ENCODE data around the gene GULP1.
A peak's percentile ranks its signal among the peaks of the same experiment; 100 is the strongest.

GULP1 gene, protein sequence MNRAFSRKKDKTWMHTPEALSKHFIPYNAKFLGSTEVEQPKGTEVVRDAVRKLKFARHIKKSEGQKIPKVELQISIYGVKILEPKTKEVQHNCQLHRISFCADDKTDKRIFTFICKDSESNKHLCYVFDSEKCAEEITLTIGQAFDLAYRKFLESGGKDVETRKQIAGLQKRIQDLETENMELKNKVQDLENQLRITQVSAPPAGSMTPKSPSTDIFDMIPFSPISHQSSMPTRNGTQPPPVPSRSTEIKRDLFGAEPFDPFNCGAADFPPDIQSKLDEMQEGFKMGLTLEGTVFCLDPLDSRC

DNA sequence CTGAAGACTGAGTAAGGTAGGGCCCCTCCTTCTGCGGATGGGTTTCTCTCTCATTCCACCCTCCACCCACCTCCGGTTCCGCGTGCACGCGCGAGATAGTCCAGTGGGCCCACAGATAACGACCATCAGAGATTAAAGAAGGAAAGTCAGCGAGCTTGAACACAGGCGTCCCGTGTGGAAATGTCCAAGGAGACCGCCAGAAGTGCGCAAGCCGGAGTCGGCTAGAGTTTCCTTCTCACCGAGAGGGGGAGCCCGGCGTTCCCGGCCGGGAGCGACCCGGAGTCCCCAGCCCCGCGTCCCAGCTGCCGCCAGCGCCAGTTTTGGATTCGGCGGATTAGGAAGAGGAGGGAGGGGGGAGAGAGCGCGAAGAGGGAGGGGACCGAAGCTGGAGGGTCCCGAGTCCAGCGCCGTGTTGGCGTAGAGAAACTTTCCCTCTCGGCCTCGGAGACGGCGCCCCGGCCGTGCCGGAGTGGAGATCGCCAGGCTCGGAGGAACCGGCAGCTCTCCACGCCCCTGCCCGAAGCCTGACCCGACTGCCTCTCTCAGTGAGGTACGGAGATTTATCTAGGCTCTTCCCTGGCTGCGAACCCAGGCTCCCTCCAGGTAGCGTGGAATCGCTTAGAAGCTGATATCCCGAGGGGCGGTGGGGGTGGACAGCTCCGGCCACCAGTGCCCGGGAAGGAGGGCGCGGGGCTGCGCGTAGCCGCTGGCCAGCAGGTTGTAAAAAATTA lies at the start of gene GULP1:
Gene GULP1, plus strand, starts transcription at position 258 of the 731 bp plus-strand sequence. CDS start 185,829 bp downstream, outside the sequence.
- H3K36me3 Mint-ChIP-seq (ENCODE audit: low read depth) = no peaks in the 10 kb centered on the region
- peaks cover 45% of the 10 kb centered on the region for H3K27me3 Mint-ChIP-seq (ENCODE audit: low read depth)
- peak within 1 kb of the TSS; percentile 51 for H3K4me3 Mint-ChIP-seq
- peaks cover 5% of the 10 kb centered on the region for H3K4me1 Mint-ChIP-seq (ENCODE audit: low read depth)
- H3K27ac Mint-ChIP-seq = no peak within 1 kb of the TSS
- no peaks in the 10 kb centered on the region for H3K9me3 Mint-ChIP-seq
- DNase-seq (ENCODE audit: low spot score) = no peak

DNA sequence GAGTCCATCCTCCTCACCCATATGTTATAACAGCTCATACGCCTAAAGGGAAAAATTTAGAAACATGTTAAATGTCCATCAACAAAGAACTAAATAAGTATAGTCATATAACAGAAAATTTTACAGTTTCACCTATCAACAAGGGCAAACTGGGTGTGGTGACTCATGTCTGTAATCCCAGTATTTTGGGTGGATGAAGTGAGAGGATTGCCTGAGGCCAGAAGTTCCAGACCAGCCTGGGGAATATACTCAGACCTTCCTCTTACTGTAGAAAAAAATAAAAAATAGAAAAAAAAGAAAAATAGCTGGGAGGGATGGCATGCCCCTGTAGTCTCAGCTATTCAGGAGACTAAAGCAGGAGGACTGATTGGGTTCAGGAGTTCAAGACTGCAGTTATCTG lies 48.3 kb upstream of the GULP1 start:
- Mint-ChIP-seq H3K4me3 (no peak overlapping the region), H3K4me1 (ENCODE audit: low read depth) (no peaks in the 10 kb centered on the region)
- no peak for DNase-seq (ENCODE audit: low spot score)

DNA sequence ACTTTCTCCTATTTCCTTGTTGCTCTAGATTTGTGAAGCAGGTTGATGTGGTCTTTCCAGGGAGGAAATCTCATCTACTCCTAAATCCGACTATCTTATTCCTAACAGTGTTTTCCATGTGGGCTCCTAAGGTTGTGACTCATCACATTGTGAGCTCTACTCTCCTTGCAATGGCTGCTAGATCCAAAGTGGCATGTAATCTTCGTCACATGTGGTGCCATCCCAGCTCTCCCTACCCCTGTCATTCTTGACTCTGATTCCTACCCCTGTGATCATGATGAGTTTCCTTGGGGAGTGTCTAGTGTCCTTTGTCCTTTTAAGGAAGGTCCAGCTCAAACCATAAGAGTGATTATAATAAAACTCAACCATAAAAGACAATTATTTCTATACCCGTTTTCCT lies 47.3 kb upstream of the GULP1 start:
- no peak for DNase-seq (ENCODE audit: low spot score)
- H3K36me3 Mint-ChIP-seq (ENCODE audit: low read depth) = no peaks in the 10 kb centered on the region
- H3K9me3 Mint-ChIP-seq = peaks cover 4% of the 10 kb centered on the region
- H3K4me3 Mint-ChIP-seq = no peak overlapping the region
- no peaks in the 10 kb centered on the region for H3K4me1 Mint-ChIP-seq (ENCODE audit: low read depth)
- no peaks in the 10 kb centered on the region for H3K27me3 Mint-ChIP-seq (ENCODE audit: low read depth)
- no peak overlapping the region for H3K27ac Mint-ChIP-seq

More for the DNA sequence above, 48.3 kb upstream of the GULP1 start:
- Mint-ChIP-seq H3K27ac (no peak overlapping the region), H3K27me3 (ENCODE audit: low read depth) (no peaks in the 10 kb centered on the region), H3K9me3 (peaks cover 4% of the 10 kb centered on the region), H3K36me3 (ENCODE audit: low read depth) (no peaks in the 10 kb centered on the region)

DNA sequence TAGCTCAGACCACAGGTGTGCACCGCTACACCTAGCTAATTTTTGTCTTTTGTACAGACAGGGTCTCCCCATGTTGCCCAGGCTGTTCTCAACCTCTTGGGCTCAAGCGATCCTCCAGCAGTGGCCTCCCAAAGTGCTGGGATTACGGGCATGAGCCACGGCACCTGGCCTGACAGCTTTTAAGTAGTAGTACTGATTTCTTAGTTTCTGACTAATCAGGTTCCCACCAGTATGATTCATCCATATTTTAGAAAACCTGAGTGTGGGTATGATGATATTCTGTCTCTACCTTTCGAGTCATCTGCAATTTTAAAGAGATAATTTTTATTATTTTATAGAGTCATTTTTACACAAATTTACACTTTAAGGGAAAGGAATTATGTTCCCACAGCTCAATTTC lies 46.4 kb upstream of the GULP1 start:
- no peak for DNase-seq (ENCODE audit: low spot score)
- no peak overlapping the region for H3K4me3 Mint-ChIP-seq
- no peaks in the 10 kb centered on the region for H3K4me1 Mint-ChIP-seq (ENCODE audit: low read depth)
- no peak overlapping the region for H3K27ac Mint-ChIP-seq
- H3K9me3 Mint-ChIP-seq = peaks cover 4% of the 10 kb centered on the region
- H3K36me3 Mint-ChIP-seq (ENCODE audit: low read depth) = no peaks in the 10 kb centered on the region
- H3K27me3 Mint-ChIP-seq (ENCODE audit: low read depth) = no peaks in the 10 kb centered on the region

DNA sequence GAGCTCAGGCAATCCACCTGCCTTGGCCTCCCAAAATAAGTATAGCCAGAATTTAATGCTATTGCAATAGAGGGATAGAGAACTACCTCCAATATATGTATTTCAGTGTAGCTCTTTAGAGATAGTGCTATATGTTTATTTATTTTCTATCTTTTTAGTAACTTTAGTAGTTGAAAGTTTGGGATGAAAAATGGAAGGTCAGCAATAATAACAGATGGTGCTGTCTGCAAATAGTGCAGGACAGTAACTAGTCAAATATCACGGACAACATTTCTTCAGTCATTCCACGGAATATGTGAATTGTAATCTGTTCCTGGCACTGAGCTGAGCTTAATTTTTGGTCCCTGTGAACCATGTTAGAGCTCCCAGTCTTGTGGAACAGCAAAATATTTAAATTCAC lies 43.2 kb upstream of the GULP1 start:
- Mint-ChIP-seq H3K36me3 (ENCODE audit: low read depth) (no peaks in the 10 kb centered on the region), H3K9me3 (no peaks in the 10 kb centered on the region), H3K27ac (no peak overlapping the region), H3K4me1 (ENCODE audit: low read depth) (no peaks in the 10 kb centered on the region), H3K27me3 (ENCODE audit: low read depth) (no peaks in the 10 kb centered on the region), H3K4me3 (no peak overlapping the region)
- DNase-seq (ENCODE audit: low spot score) = no peak

DNA sequence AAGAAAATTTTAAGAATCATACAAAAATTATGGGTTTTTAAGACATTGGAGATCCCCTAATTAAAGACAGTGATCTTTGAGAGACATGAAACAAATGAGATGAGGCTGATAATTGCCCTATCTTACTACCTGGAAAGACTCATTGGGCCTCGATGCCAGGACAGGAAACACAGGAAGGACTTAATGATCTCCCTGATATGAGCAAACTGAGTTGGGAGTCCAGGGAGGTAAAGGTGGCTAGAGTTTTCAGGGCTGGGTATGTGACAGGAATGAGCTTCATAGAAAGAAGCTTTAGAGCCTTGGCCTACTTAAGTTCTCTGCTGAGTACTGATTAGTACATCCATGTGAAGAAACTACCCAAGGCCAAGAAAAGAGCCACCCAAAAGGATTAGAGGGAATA lies 40.6 kb upstream of the GULP1 start:
- Mint-ChIP-seq H3K36me3 (ENCODE audit: low read depth) (no peaks in the 10 kb centered on the region), H3K4me1 (ENCODE audit: low read depth) (no peaks in the 10 kb centered on the region), H3K27ac (no peak overlapping the region), H3K9me3 (no peaks in the 10 kb centered on the region), H3K27me3 (ENCODE audit: low read depth) (no peaks in the 10 kb centered on the region), H3K4me3 (no peak overlapping the region)
- DNase-seq (ENCODE audit: low spot score) = no peak

DNA sequence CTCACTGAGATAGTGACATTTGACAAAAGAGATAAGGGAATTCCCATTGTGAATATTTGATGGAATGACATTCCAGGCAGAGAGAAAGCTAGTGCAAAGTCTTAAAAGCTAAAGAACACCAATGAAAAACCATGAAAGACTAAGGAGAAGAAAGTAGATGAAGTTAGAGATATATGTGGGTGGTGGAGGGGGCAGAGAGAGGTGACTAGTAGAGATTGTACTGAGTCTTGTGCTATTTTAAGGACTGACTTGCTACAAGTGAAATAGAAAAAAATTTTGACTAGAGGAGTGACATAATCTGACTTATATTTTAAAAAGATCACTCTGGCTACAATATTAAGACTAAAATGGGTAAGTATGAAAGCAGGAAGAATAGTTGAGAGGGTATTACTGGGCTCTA lies 35.3 kb upstream of the GULP1 start:
- no peak overlapping the region for H3K27ac Mint-ChIP-seq
- no peak for DNase-seq (ENCODE audit: low spot score)
- no peaks in the 10 kb centered on the region for H3K4me1 Mint-ChIP-seq (ENCODE audit: low read depth)
- H3K36me3 Mint-ChIP-seq (ENCODE audit: low read depth) = no peaks in the 10 kb centered on the region
- H3K9me3 Mint-ChIP-seq = no peaks in the 10 kb centered on the region
- no peak overlapping the region for H3K4me3 Mint-ChIP-seq
- no peaks in the 10 kb centered on the region for H3K27me3 Mint-ChIP-seq (ENCODE audit: low read depth)

DNA sequence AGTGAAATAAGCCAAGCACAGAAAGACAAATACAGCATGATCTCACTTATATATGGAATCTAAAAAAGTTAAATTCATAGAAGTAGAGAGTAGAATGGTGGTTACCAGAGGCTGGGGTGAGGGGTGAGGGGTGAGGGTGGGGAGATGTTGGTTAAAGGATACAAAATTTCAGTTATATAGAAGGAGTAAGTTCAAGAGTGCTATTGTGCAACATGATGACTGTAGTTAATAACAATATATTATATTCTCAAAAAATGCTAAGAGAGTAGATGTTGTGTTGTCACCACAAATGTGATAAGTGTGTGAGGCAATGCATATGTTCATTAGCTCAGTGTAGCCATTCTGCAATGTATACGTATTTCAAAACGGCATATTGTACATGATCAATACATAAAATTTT lies 26.4 kb upstream of the GULP1 start:
- H3K36me3 Mint-ChIP-seq (ENCODE audit: low read depth) = no peaks in the 10 kb centered on the region
- no peaks in the 10 kb centered on the region for H3K27me3 Mint-ChIP-seq (ENCODE audit: low read depth)
- H3K4me1 Mint-ChIP-seq (ENCODE audit: low read depth) = no peaks in the 10 kb centered on the region
- H3K27ac Mint-ChIP-seq = no peak overlapping the region
- no peak for DNase-seq (ENCODE audit: low spot score)
- no peak overlapping the region for H3K4me3 Mint-ChIP-seq
- no peaks in the 10 kb centered on the region for H3K9me3 Mint-ChIP-seq

DNA sequence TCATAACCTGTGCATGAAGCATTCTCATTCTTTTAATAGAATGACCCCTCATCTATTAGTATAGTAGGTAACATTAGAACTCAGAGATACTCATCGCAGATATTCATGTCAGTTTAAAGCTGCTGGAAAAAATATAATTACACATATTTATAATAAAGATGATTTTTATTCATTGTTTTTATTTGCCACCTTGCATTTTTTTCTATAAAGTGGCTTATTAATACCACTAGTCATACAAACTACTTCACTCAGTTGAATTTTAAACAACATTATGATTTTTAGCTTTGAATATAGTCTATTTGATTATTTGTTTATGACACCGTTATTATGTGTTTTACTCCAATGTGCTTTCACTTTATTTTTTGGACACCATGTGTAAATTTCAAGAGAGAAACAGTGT lies 23.9 kb upstream of the GULP1 start:
- no peak for DNase-seq (ENCODE audit: low spot score)
- Mint-ChIP-seq H3K36me3 (ENCODE audit: low read depth) (no peaks in the 10 kb centered on the region), H3K9me3 (no peaks in the 10 kb centered on the region), H3K27me3 (ENCODE audit: low read depth) (no peaks in the 10 kb centered on the region), H3K27ac (no peak overlapping the region), H3K4me3 (no peak overlapping the region), H3K4me1 (ENCODE audit: low read depth) (no peaks in the 10 kb centered on the region)

DNA sequence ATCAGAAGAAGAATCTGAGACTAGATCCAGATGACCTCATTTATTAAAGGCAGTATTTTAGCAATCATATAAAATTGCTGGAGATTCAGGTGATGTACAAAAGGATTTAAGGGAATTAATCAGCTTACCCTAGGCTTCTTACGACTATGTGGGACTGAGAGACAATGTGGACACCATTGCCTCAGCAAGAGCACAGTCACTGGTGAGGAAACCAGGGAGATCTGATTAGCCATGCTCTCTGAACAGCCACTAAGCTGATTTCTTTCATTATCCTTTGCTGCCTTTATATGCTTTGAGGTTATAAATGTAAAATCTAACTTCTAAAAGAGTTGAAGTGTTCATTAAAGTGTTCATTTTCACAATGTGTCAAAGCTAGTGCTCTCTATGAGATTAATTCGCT lies 22.7 kb upstream of the GULP1 start:
- Mint-ChIP-seq H3K9me3 (no peaks in the 10 kb centered on the region), H3K36me3 (ENCODE audit: low read depth) (no peaks in the 10 kb centered on the region), H3K27me3 (ENCODE audit: low read depth) (no peaks in the 10 kb centered on the region), H3K4me3 (no peak overlapping the region), H3K27ac (no peak overlapping the region), H3K4me1 (ENCODE audit: low read depth) (no peaks in the 10 kb centered on the region)
- DNase-seq (ENCODE audit: low spot score) = no peak

DNA sequence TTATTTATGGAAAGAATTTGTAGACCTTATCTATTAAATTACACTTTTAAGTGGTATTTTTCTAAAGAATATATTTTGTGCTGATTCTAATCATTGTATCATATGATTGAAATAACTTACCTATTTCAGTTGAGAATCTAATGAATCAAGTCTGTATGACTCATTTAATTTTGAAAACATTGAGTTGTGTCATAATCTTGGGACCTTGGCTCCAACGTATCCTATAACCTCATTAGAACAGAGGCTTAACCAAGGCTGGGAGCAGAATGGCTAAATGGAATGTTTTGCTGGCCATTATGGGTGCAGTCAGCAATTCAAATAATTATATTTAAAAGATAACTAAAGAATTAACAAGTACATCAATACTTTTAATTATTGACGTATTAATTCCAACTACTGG lies 19.6 kb upstream of the GULP1 start:
- Mint-ChIP-seq H3K9me3 (no peaks in the 10 kb centered on the region), H3K4me1 (ENCODE audit: low read depth) (no peaks in the 10 kb centered on the region), H3K27ac (no peak overlapping the region), H3K27me3 (ENCODE audit: low read depth) (no peaks in the 10 kb centered on the region), H3K4me3 (no peak overlapping the region), H3K36me3 (ENCODE audit: low read depth) (no peaks in the 10 kb centered on the region)
- no peak for DNase-seq (ENCODE audit: low spot score)

DNA sequence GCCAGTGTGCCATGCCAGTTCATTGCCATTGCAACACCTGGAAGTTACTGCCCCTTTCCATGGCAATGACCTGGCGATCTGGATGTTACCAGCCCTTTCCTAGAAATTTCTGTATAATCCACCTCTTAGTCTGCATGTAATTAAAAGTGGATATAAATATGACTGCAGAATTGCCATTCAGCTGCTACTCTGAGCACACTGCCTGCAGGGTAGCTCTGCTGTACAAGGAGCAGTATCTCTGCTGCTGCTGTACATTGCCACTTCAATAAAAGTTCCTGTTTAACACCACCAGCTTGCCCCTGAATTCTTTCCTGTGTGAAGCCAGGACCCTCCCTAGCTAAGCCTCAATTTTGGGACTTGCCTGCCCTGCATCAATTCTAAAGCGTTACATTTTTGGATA lies 17.4 kb upstream of the GULP1 start:
- H3K27me3 Mint-ChIP-seq (ENCODE audit: low read depth) = no peaks in the 10 kb centered on the region
- H3K4me1 Mint-ChIP-seq (ENCODE audit: low read depth) = no peaks in the 10 kb centered on the region
- H3K36me3 Mint-ChIP-seq (ENCODE audit: low read depth) = no peaks in the 10 kb centered on the region
- H3K9me3 Mint-ChIP-seq = no peaks in the 10 kb centered on the region
- H3K4me3 Mint-ChIP-seq = no peak overlapping the region
- no peak overlapping the region for H3K27ac Mint-ChIP-seq
- no peak for DNase-seq (ENCODE audit: low spot score)

DNA sequence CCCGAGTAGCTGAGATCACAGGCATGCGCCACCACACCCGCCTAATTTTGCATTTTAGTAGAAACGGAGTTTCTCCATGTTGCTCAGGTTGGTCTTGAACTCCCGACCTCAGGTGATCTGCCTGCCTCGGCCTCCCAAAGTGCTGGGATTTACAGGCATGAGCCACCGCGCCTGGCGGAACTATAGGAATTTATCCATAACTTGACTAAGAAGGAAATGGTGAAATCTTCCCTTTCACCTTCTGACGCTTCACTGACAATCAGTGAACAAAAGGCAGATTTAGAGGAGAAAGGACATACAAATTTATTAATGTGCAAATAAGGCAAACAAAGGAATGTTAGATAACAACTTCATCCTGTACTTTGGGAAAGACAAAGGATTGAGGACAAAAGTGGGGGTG lies 15.4 kb upstream of the GULP1 start:
- H3K27me3 Mint-ChIP-seq (ENCODE audit: low read depth) = no peaks in the 10 kb centered on the region
- H3K4me3 Mint-ChIP-seq = no peak overlapping the region
- no peak for DNase-seq (ENCODE audit: low spot score)
- no peaks in the 10 kb centered on the region for H3K4me1 Mint-ChIP-seq (ENCODE audit: low read depth)
- no peaks in the 10 kb centered on the region for H3K36me3 Mint-ChIP-seq (ENCODE audit: low read depth)
- no peaks in the 10 kb centered on the region for H3K9me3 Mint-ChIP-seq
- H3K27ac Mint-ChIP-seq = no peak overlapping the region

DNA sequence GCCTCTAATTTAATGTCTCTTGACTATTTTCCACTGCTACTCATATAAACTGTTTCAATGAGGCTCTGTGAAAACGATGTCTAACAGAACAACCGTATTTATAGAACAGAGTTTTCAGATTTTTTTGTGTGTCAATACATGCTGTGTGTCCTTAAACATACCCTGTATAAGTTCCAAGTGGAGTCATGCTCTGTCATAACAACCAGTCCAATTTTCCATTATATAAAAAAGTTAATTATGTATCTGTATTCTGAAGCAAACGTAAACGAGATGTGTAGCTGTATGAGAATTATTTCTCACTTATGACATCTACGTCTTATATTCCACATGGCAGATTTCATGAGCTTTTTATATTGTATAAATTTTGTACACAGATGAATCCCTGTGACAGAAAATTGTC lies 13.9 kb upstream of the GULP1 start:
- H3K9me3 Mint-ChIP-seq = no peaks in the 10 kb centered on the region
- no peak overlapping the region for H3K27ac Mint-ChIP-seq

More for the DNA sequence above, 13.9 kb upstream of the GULP1 start:
- Mint-ChIP-seq H3K27me3 (ENCODE audit: low read depth) (no peaks in the 10 kb centered on the region), H3K4me1 (ENCODE audit: low read depth) (no peaks in the 10 kb centered on the region), H3K4me3 (no peak overlapping the region), H3K36me3 (ENCODE audit: low read depth) (no peaks in the 10 kb centered on the region)
- DNase-seq (ENCODE audit: low spot score) = no peak
